NCI-H748 (cell line): ENCODE measurements around the gene SCNN1A.

Source experiments
- DNase-seq: peaks from one replicate; lab custom pipeline; 2025; ENCODE audit not compliant: unreplicated experiment; lab: John Stamatoyannopoulos, UW

Gene SCNN1A

GRCh38 chr12:6335451-6336078, 39.8 kb downstream of the SCNN1A start:
- no peak for DNase-seq

GRCh38 chr12:6334940-6335450, 40.4 kb downstream of the SCNN1A start:
- no peak for DNase-seq

GRCh38 chr12:6334359-6334758, 41.0 kb downstream of the SCNN1A start:
- DNase-seq: no peak

- DNase-seq: no peak
Observed at GRCh38 chr12:6333566-6333965, 41.8 kb downstream of the SCNN1A start.

- no peak for DNase-seq
Observed at GRCh38 chr12:6333029-6333428, 42.3 kb downstream of the SCNN1A start.

GRCh38 chr12:6332459-6332858, 42.9 kb downstream of the SCNN1A start:
- no peak for DNase-seq

GRCh38 chr12:6330999-6331714, 44.2 kb downstream of the SCNN1A start:
- DNase-seq: no peak

GRCh38 chr12:6330192-6330591, 45.2 kb downstream of the SCNN1A start:
- no peak for DNase-seq

GRCh38 chr12:6329703-6330064, 45.7 kb downstream of the SCNN1A start:
- no peak for DNase-seq

- no peak for DNase-seq
Observed at GRCh38 chr12:6328945-6329702, 46.2 kb downstream of the SCNN1A start.

- no peak for DNase-seq
Observed at GRCh38 chr12:6328045-6328779, 47.2 kb downstream of the SCNN1A start.

GRCh38 chr12:6327229-6328041, 47.9 kb downstream of the SCNN1A start:
- no peak for DNase-seq

- DNase-seq: peak; percentile 19
Observed at GRCh38 chr12:6326316-6327228, 48.8 kb downstream of the SCNN1A start.

GRCh38 chr12:6324936-6325750, 50.2 kb downstream of the SCNN1A start:
- DNase-seq: no peak

- DNase-seq: no peak
Observed at GRCh38 chr12:6323995-6324711, 51.2 kb downstream of the SCNN1A start.

GRCh38 chr12:6323340-6323994, 51.9 kb downstream of the SCNN1A start:
- peak; percentile 17 for DNase-seq

GRCh38 chr12:6322969-6323339, 52.4 kb downstream of the SCNN1A start:
- DNase-seq: no peak
